Measurements from ENCODE around the gene ERGIC2.

Gene ERGIC2

GRCh38 chr12:29382251-29382650 lies 1.3 kb upstream of the ERGIC2 start:
- H3K4me3 ChIP-seq: no peak overlapping the region
- no peak overlapping the region for H3K27ac ChIP-seq

GRCh38 chr12:29376118-29376517 lies 4.9 kb downstream of the ERGIC2 start:
- Histone ChIP-seq H3K27ac (no peak overlapping the region), H3K4me3 (no peak overlapping the region)

- Histone ChIP-seq H3K4me3 (no peak overlapping the region), H3K27ac (no peak overlapping the region)
These were observed 6.1 kb downstream of the ERGIC2 start for GRCh38 chr12:29374913-29375312.

- Histone ChIP-seq H3K27ac (no peak overlapping the region), H3K4me3 (no peak overlapping the region)
These were observed 7.0 kb downstream of the ERGIC2 start for GRCh38 chr12:29374012-29374411.

GRCh38 chr12:29365091-29365490 lies 15.9 kb downstream of the ERGIC2 start:
- Histone ChIP-seq H3K4me3 (no peak overlapping the region), H3K27ac (no peak overlapping the region)

- Histone ChIP-seq H3K4me3 (no peak overlapping the region), H3K27ac (no peak overlapping the region)
These were observed 26.0 kb downstream of the ERGIC2 start for GRCh38 chr12:29354954-29355353.

GRCh38 chr12:29350080-29350479 lies 30.9 kb downstream of the ERGIC2 start:
- H3K27ac ChIP-seq: no peak overlapping the region
- H3K4me3 ChIP-seq: no peak overlapping the region

GRCh38 chr12:29346769-29347421 lies 34.1 kb downstream of the ERGIC2 start:
- Histone ChIP-seq H3K4me3 (no peak overlapping the region), H3K27ac (no peak overlapping the region)

GRCh38 chr12:29343022-29343799 lies 37.8 kb downstream of the ERGIC2 start:
- Histone ChIP-seq H3K4me3 (no peak overlapping the region), H3K27ac (no peak overlapping the region)

- H3K4me3 ChIP-seq: no peak overlapping the region
- no peak overlapping the region for H3K27ac ChIP-seq
These were observed 43.6 kb downstream of the ERGIC2 start for GRCh38 chr12:29337325-29337724.

GRCh38 chr12:29334937-29335336 lies 46.0 kb downstream of the ERGIC2 start:
- Histone ChIP-seq H3K27ac (no peak overlapping the region), H3K4me3 (no peak overlapping the region)

- no peak overlapping the region for H3K27ac ChIP-seq
- no peak overlapping the region for H3K4me3 ChIP-seq
These were observed 47.8 kb downstream of the ERGIC2 start for GRCh38 chr12:29333178-29333577.

- H3K4me3 ChIP-seq: no peak overlapping the region
- no peak overlapping the region for H3K27ac ChIP-seq
These were observed 51.6 kb downstream of the ERGIC2 start for GRCh38 chr12:29329411-29329810.

GRCh38 chr12:29322157-29322556 lies 58.8 kb downstream of the ERGIC2 start:
- Histone ChIP-seq H3K4me3 (no peak overlapping the region), H3K27ac (no peak overlapping the region)

- H3K4me3 ChIP-seq: no peak overlapping the region
- H3K27ac ChIP-seq: no peak overlapping the region
These were observed 60.5 kb downstream of the ERGIC2 start for GRCh38 chr12:29320295-29321085.

GRCh38 chr12:29317556-29318363 lies 63.2 kb downstream of the ERGIC2 start:
- Histone ChIP-seq H3K27ac (no peak overlapping the region), H3K4me3 (no peak overlapping the region)

- Histone ChIP-seq H3K4me3 (no peak overlapping the region), H3K27ac (no peak overlapping the region)
These were observed 64.2 kb downstream of the ERGIC2 start for GRCh38 chr12:29316752-29317151.

- Histone ChIP-seq H3K27ac (no peak overlapping the region), H3K4me3 (no peak overlapping the region)
These were observed 66.6 kb downstream of the ERGIC2 start for GRCh38 chr12:29314416-29314815.

GRCh38 chr12:29310899-29311298 lies 70.1 kb downstream of the ERGIC2 start:
- H3K4me3 ChIP-seq: no peak overlapping the region
- H3K27ac ChIP-seq: no peak overlapping the region

- H3K27ac ChIP-seq: no peak overlapping the region
- no peak overlapping the region for H3K4me3 ChIP-seq
These were observed 71.6 kb downstream of the ERGIC2 start for GRCh38 chr12:29309320-29309902.

Data from skin epidermis (tissue), 12 donors.